Panc1 (cell line): ENCODE measurements around the gene FGF4. TPM values are rescaled to one million over a fixed set of nuclear protein-coding genes. Genes with fewer than 3 reads are reported as not detected.

Experiments
- ATAC-seq: fragments of 200-7000 bp; cut with Tn5 transposase; 2 replicates; pipeline ENCODE4 v1.9.1; 2020; ENCODE audit warnings: mild to moderate bottlenecking, moderate library complexity
- BruUV-seq: library from RNA; stranded (reverse); fragments of 400-500 nt; replicated peaks from 2 replicates; lab custom pipeline; 2021; lab: Mats Ljungman, UMichigan
- CTCF ChIA-PET: fragments of 300-600 bp; sonication (Branson Sonifier 250); formaldehyde crosslinking; loops from one replicate; lab custom pipeline; 2022; ENCODE audit warnings: antibody characterized with exemption; lab: Charles Lee
- POLR2A ChIA-PET: fragments of 300-600 bp; sonication (Branson Sonifier 250); formaldehyde crosslinking; loops from one replicate; lab custom pipeline; 2022; ENCODE audit warnings: antibody characterized with exemption; lab: Charles Lee
- DNase-seq: peaks from one replicate; pipeline ENCODE4 v3.0.0-alpha.2; 2010; ENCODE audit warnings: low read depth, low spot score
- H3K27ac ChIP-seq: 2 replicates; pipeline ENCODE4 v1.5.1; 2011; ENCODE audit warnings: mild to moderate bottlenecking, low read length, inconsistent platforms
- H3K27me3 ChIP-seq: fragments of 200-500 bp; sonication (Bioruptor generic); 2 replicates; pipeline ENCODE4 v1.6.0; 2014; ENCODE audit warnings: low read length, inconsistent platforms; ENCODE audit not compliant: control insufficient read depth, insufficient read depth
- H3K36me3 ChIP-seq: fragments of 200-500 bp; sonication (Bioruptor generic); 2 replicates; pipeline ENCODE4 v1.5.1; 2014; ENCODE audit warnings: inconsistent platforms, mild to moderate bottlenecking, low read length, moderate library complexity; ENCODE audit not compliant: control insufficient read depth, insufficient read depth
- H3K4me1 ChIP-seq: 2 replicates; pipeline ENCODE4 v1.5.1; 2011; ENCODE audit warnings: inconsistent platforms, mild to moderate bottlenecking, low read length, moderate library complexity; ENCODE audit not compliant: control insufficient read depth, insufficient read depth
- H3K4me3 ChIP-seq, 2 experiments: 2 replicates each; pipeline ENCODE4 v1.5.1; 2011 to 2012; ENCODE audit warnings: low read depth in 2 of 2, low read length in 2 of 2, mild to moderate bottlenecking in 2 of 2, inconsistent platforms in 1 of 2, moderate library complexity in 1 of 2
- H3K9me3 ChIP-seq: fragments of 200-500 bp; sonication (Bioruptor generic); 2 replicates; pipeline ENCODE4 v1.5.1; 2014; ENCODE audit warnings: low read depth, mild to moderate bottlenecking, inconsistent platforms, low read length, moderate library complexity; ENCODE audit not compliant: control insufficient read depth, insufficient read depth
- CTCF ChIP-seq: fragments of 450-650 bp; IDR thresholded peaks from 2 replicates; pipeline ENCODE4 v1.5.1; 2017; ENCODE audit warnings: mild to moderate bottlenecking
- POLR2AphosphoS5 ChIP-seq: IDR thresholded peaks from 2 replicates; pipeline ENCODE4 v1.6.1; 2012; ENCODE audit warnings: mild to moderate bottlenecking, low read depth, low read length, moderate library complexity
- REST ChIP-seq, 2 experiments: IDR thresholded peaks; 2 replicates each; pipeline ENCODE4 v1.6.1; 2011 to 2012; ENCODE audit warnings: low read depth in 2 of 2, control low read depth in 1 of 2, low read length in 1 of 2, mild to moderate bottlenecking in 1 of 2, moderate library complexity in 1 of 2; ENCODE audit not compliant: insufficient read depth in 1 of 2
- SIN3A ChIP-seq: IDR thresholded peaks from 2 replicates; pipeline ENCODE4 v1.6.1; 2012; ENCODE audit warnings: low read depth, mild to moderate bottlenecking, low read length, moderate library complexity, borderline replicate concordance; ENCODE audit not compliant: insufficient read depth
- TCF7L2 ChIP-seq: IDR thresholded peaks from 2 replicates; pipeline ENCODE4 v1.6.1; 2011; ENCODE audit warnings: mild to moderate bottlenecking, low read depth, low read length, inconsistent platforms
- in situ Hi-C: cut with HindIII; loops from 2 replicates; pipeline ENCODE4 v1.10.0; 2016; ENCODE audit warnings: low sequenced_read_pairs, low pct_unique_long_range_greater_than_20kb
- intact Hi-C: fragments of 100-400 bp; cut with micrococcal nuclease; formaldehyde crosslinking; loops from one replicate; pipeline ENCODE4 v1.10.0; 2022; ENCODE audit not compliant: unreplicated experiment
- total RNA-seq: library from RNA; stranded (reverse); gene quantifications from one replicate; pipeline ENCODE4 v1.2.1, GENCODE V29; 2021; ENCODE audit not compliant: unreplicated experiment

The FGF4 gene
- total RNA-seq, 1 experiment from 2014 or later, result not detected

GRCh38 chr11:69814902-69815301 lies 39.8 kb upstream of the FGF4 start:
- H3K4me1 ChIP-seq, result peaks cover 5% of the 10 kb centered on the region
- no peak for TF ChIP-seq TCF7L2
- TF ChIP-seq SIN3A, result no peak
- no peak for TF ChIP-seq POLR2AphosphoS5
- no peak for TF ChIP-seq REST (IDR thresholded peaks at IDR 0.05; ENCODE audit: insufficient read depth in 1 of 2, low read depth in 2 of 2, low read length in 1 of 2)
- TF ChIP-seq CTCF, result no peak
- H3K27ac ChIP-seq, result no peak overlapping the region
- BruUV-seq, result no TSS peak
- H3K4me3 ChIP-seq, result no peak overlapping the region
- H3K36me3 ChIP-seq, result no peaks in the 10 kb centered on the region
- ChIA-PET POLR2A (no interaction called here), CTCF (no interaction called here)
- no peaks in the 10 kb centered on the region for H3K9me3 ChIP-seq
- intact Hi-C loops (no loop called here), in situ Hi-C loops (no loop called here)
- H3K27me3 ChIP-seq, result peaks cover 14% of the 10 kb centered on the region
- ATAC-seq (no peak), DNase-seq (no peak)

GRCh38 chr11:69814411-69814810 lies 39.3 kb upstream of the FGF4 start:
- no peak overlapping the region for H3K4me3 ChIP-seq
- H3K27me3 ChIP-seq, result peaks cover 13% of the 10 kb centered on the region
- POLR2A ChIA-PET, result no interaction called here
- CTCF ChIA-PET, result no interaction called here
- BruUV-seq, result no TSS peak
- TF ChIP-seq CTCF (no peak), SIN3A (no peak), POLR2AphosphoS5 (no peak), REST (IDR thresholded peaks at IDR 0.05; ENCODE audit: insufficient read depth in 1 of 2, low read depth in 2 of 2, low read length in 1 of 2) (no peak), TCF7L2 (no peak)
- H3K27ac ChIP-seq, result no peak overlapping the region
- in situ Hi-C loops, result no loop called here
- ATAC-seq (no peak), DNase-seq (no peak)
- H3K4me1 ChIP-seq, result peaks cover 5% of the 10 kb centered on the region
- no peaks in the 10 kb centered on the region for H3K36me3 ChIP-seq
- intact Hi-C loops, result no loop called here
- no peaks in the 10 kb centered on the region for H3K9me3 ChIP-seq
